PC-3 (cell line): ENCODE data around the gene CCDC74B.
"Not testable (repeated sequence)": the region's sequence is repeated elsewhere in the genome, so short reads cannot be mapped to it uniquely, and the experiment has no call there.

Experiments used
- EZH2 ChIP-seq: fragments of 300-600 bp; sonication (generic); IDR thresholded peaks from one replicate; pipeline ENCODE4 v1.6.1; 2017; ENCODE audit warnings: antibody characterized with exemption, mild to moderate bottlenecking, low read length; ENCODE audit not compliant: unreplicated experiment
- TF ChIP-seq, protein P1 (sequence below): fragments of 300-600 bp; sonication (generic); conservative IDR thresholded peaks from 2 replicates; pipeline ENCODE4 v1.5.1; 2017; ENCODE audit warnings: antibody characterized with exemption, low read depth, mild to moderate bottlenecking, low read length

DNA sequence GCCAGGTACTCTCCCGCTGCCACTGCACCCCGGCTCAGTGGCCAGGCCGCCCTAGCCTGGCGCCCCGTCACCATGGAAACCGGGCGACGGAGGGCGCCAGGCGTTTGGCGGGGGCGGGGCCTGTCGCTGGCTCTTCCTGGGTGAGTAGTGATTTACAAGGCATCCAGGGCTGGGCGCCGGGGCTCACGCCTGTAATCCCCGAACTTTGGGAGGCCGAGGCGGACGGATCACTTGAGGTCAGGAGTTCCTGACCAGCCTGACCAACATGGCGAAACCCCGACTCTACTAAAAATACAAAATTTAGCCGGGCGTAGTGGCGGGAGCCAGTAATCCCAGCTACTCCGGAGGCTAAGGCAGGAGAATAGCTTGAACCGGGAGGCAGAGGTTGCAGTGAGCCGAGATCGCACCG is at the start of gene CCDC74B:
- TF ChIP-seq, protein P1, sequence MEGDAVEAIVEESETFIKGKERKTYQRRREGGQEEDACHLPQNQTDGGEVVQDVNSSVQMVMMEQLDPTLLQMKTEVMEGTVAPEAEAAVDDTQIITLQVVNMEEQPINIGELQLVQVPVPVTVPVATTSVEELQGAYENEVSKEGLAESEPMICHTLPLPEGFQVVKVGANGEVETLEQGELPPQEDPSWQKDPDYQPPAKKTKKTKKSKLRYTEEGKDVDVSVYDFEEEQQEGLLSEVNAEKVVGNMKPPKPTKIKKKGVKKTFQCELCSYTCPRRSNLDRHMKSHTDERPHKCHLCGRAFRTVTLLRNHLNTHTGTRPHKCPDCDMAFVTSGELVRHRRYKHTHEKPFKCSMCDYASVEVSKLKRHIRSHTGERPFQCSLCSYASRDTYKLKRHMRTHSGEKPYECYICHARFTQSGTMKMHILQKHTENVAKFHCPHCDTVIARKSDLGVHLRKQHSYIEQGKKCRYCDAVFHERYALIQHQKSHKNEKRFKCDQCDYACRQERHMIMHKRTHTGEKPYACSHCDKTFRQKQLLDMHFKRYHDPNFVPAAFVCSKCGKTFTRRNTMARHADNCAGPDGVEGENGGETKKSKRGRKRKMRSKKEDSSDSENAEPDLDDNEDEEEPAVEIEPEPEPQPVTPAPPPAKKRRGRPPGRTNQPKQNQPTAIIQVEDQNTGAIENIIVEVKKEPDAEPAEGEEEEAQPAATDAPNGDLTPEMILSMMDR, result not testable (repeated sequence)
- not testable (repeated sequence) for TF ChIP-seq EZH2
